GM12878 (cell line): ENCODE measurements around the gene TTC23. TPM values are rescaled to one million over a fixed set of nuclear protein-coding genes. Genes with fewer than 3 reads are reported as not detected.

ENCODE experiments used
- ATAC-seq: fragments of 200-7000 bp; cut with Tn5 transposase; 3 replicates; pipeline ENCODE4 v1.9.1; 2020; ENCODE audit warnings: mild to moderate bottlenecking, moderate library complexity
- BruUV-seq: library from RNA; stranded (reverse); fragments of 400-500 nt; replicated peaks from 2 replicates; lab custom pipeline; 2021; lab: Mats Ljungman, UMichigan
- CTCF ChIA-PET: fragments of 300-600 bp; sonication (Branson Sonifier 250); formaldehyde crosslinking; extraction: SDS; loops from one replicate; lab custom pipeline; 2021; ENCODE audit warnings: inconsistent platforms; lab: Yijun Ruan, JAX
- POLR2A ChIA-PET: fragments of 350-600 bp; formaldehyde crosslinking; extraction: SDS; loops from one replicate; lab custom pipeline; 2021; ENCODE audit warnings: inconsistent platforms; lab: Charles Lee
- RAD21 ChIA-PET: fragments of 300-600 bp; sonication (Branson Sonifier 250); formaldehyde crosslinking; loops from one replicate; lab custom pipeline; 2023; ENCODE audit warnings: antibody characterized with exemption; ENCODE audit not compliant: unreplicated experiment; lab: Charles Lee
- SMC1A ChIA-PET: fragments of 300-600 bp; sonication (Branson Sonifier 250); formaldehyde crosslinking; loops from one replicate; lab custom pipeline; 2023; ENCODE audit not compliant: unreplicated experiment, uncharacterized antibody; lab: Charles Lee
- DNase-seq: peaks from one replicate; pipeline ENCODE4 v3.0.0-alpha.2; 2011; ENCODE audit warnings: low read depth, low spot score
- FAIRE-seq: peaks from 3 replicates; lab custom pipeline; 2011; peaks lifted over from hg19 to GRCh38; lab: Jason Lieb, UNC
- H2AFZ ChIP-seq: 2 replicates; pipeline ENCODE4 v1.6.0; 2011; ENCODE audit warnings: low read depth, low read length, control low read depth; ENCODE audit not compliant: control insufficient read depth
- H3K27ac ChIP-seq: 2 replicates; pipeline ENCODE4 v1.5.1; 2011; ENCODE audit warnings: control low read depth; ENCODE audit not compliant: control insufficient read depth, insufficient read depth
- H3K27me3 ChIP-seq, 2 experiments: replicated peaks in 1 of 2; 2 replicates each; pipeline versions ENCODE4 v1.6.0 to v1.6.1; 2011; ENCODE audit warnings: low read length in 1 of 2; ENCODE audit not compliant: control insufficient read depth in 2 of 2, insufficient read depth in 2 of 2
- H3K36me3 ChIP-seq, 2 experiments: 2 replicates each; pipeline ENCODE4 v1.5.1; 2011; ENCODE audit warnings: low read length in 1 of 2; ENCODE audit not compliant: control insufficient read depth in 2 of 2, insufficient read depth in 2 of 2
- H3K4me1 ChIP-seq: 2 replicates; pipeline ENCODE4 v1.6.1; 2011; ENCODE audit warnings: mild to moderate bottlenecking, low read length, moderate library complexity, mixed read lengths; ENCODE audit not compliant: control insufficient read depth, insufficient read depth
- H3K4me2 ChIP-seq: 2 replicates; pipeline ENCODE4 v1.6.0; 2011; ENCODE audit warnings: control low read depth; ENCODE audit not compliant: control insufficient read depth, insufficient read depth
- H3K4me3 ChIP-seq: fragments of 200-600 bp; sonication (generic); 2 replicates; pipeline ENCODE4 v1.5.1; 2016
- H3K79me2 ChIP-seq: 2 replicates; pipeline ENCODE4 v1.6.0; 2011; ENCODE audit warnings: low read length; ENCODE audit not compliant: control insufficient read depth, insufficient read depth
- H3K9ac ChIP-seq: 2 replicates; pipeline ENCODE4 v1.8.0; 2011; ENCODE audit warnings: low read length, control low read depth, mixed read lengths; ENCODE audit not compliant: control insufficient read depth, insufficient read depth
- H3K9me3 ChIP-seq: replicated peaks from 3 replicates; pipeline ENCODE4 v1.5.1; 2011; ENCODE audit warnings: mild to moderate bottlenecking, low read length; ENCODE audit not compliant: control insufficient read depth, insufficient read depth
- H4K20me1 ChIP-seq: 2 replicates; pipeline ENCODE4 v1.6.0; 2011; ENCODE audit not compliant: control insufficient read depth, insufficient read depth
- ASH2L ChIP-seq: fragments of 300-600, 200-600 bp; sonication (generic); IDR thresholded peaks from 2 replicates; pipeline ENCODE4 v1.6.1; 2017; ENCODE audit warnings: low read depth, mild to moderate bottlenecking, borderline replicate concordance
- ATF7 ChIP-seq: fragments of 450-650 bp; IDR thresholded peaks from 2 replicates; pipeline ENCODE4 v1.6.1; 2016; ENCODE audit warnings: low read depth, mild to moderate bottlenecking
- BCL3 ChIP-seq: IDR thresholded peaks from 2 replicates; pipeline ENCODE4 v1.6.1; 2011; ENCODE audit warnings: borderline replicate concordance, low read depth, mild to moderate bottlenecking, moderate library complexity, low read length; ENCODE audit not compliant: insufficient read depth, poor library complexity, severe bottlenecking
- BHLHE40 ChIP-seq, 2 experiments: fragments of 450-650 bp in 1 of 2; IDR thresholded peaks; 2 replicates each; pipeline ENCODE4 v1.6.1; 2011 to 2017; ENCODE audit warnings: low read depth in 2 of 2, borderline replicate concordance in 1 of 2, improper control_type of control experiment in 1 of 2, low read length in 1 of 2, mild to moderate bottlenecking in 1 of 2
- BRCA1 ChIP-seq: IDR thresholded peaks from 2 replicates; pipeline ENCODE4 v1.6.1; 2011; ENCODE audit warnings: low read depth, low read length, improper control_type of control experiment
- CREB1 ChIP-seq: IDR thresholded peaks from 2 replicates; pipeline ENCODE4 v1.6.1; 2012; ENCODE audit warnings: low read depth, mild to moderate bottlenecking, inconsistent platforms
- E2F4 ChIP-seq: IDR thresholded peaks from 2 replicates; pipeline ENCODE4 v1.6.1; 2012; ENCODE audit warnings: low read depth, low read length, improper control_type of control experiment
- HDAC6 ChIP-seq: fragments of 200-600 bp; sonication (generic); IDR thresholded peaks from one replicate; pipeline ENCODE4 v1.8.0; 2017; ENCODE audit warnings: antibody characterized with exemption; ENCODE audit not compliant: unreplicated experiment
- IKZF1 ChIP-seq: fragments of 450-650 bp; conservative IDR thresholded peaks from 2 replicates; pipeline ENCODE4 v1.6.1; 2017; ENCODE audit warnings: antibody characterized with exemption, mild to moderate bottlenecking
- MAX ChIP-seq: IDR thresholded peaks from 2 replicates; pipeline ENCODE4 v1.6.1; 2012; ENCODE audit warnings: low read depth, low read length, improper control_type of control experiment
- POLR2AphosphoS2 ChIP-seq: IDR thresholded peaks from 2 replicates; pipeline ENCODE4 v1.6.1; 2011; ENCODE audit warnings: low read depth, mild to moderate bottlenecking, low read length, improper control_type of control experiment, moderate library complexity
- RAD21 ChIP-seq: IDR thresholded peaks from 2 replicates; pipeline ENCODE4 v1.6.1; 2011; ENCODE audit warnings: mild to moderate bottlenecking, low read depth, low read length, moderate library complexity; ENCODE audit not compliant: insufficient read depth
- RFX5 ChIP-seq: IDR thresholded peaks from 2 replicates; pipeline ENCODE4 v1.6.1; 2011; ENCODE audit warnings: low read depth, low read length, improper control_type of control experiment
- SMAD5 ChIP-seq: IDR thresholded peaks from 2 replicates; pipeline ENCODE4 v1.6.1; 2016; ENCODE audit warnings: antibody characterized with exemption, low read depth
- SPI1 ChIP-seq: IDR thresholded peaks from 2 replicates; pipeline ENCODE4 v1.6.1; 2011; ENCODE audit warnings: low read depth, mild to moderate bottlenecking, low read length, moderate library complexity, borderline replicate concordance; ENCODE audit not compliant: insufficient read depth
- TARDBP ChIP-seq: IDR thresholded peaks from 2 replicates; pipeline ENCODE4 v1.6.1; 2016; ENCODE audit warnings: borderline replicate concordance
- TCF7 ChIP-seq: IDR thresholded peaks from 2 replicates; pipeline ENCODE4 v1.6.1; 2014; ENCODE audit warnings: antibody characterized with exemption, borderline replicate concordance
- ZNF207 ChIP-seq: fragments of 450-650 bp; IDR thresholded peaks from 2 replicates; pipeline ENCODE4 v1.6.1; 2014; ENCODE audit warnings: antibody characterized with exemption, mild to moderate bottlenecking, borderline replicate concordance
- ZSCAN29 ChIP-seq: fragments of 450-650 bp; IDR thresholded peaks from 2 replicates; pipeline ENCODE4 v1.6.1; 2017; ENCODE audit warnings: mild to moderate bottlenecking, moderate library complexity
- in situ Hi-C: fragments of 300-500 bp; cut with MboI; formaldehyde crosslinking; loops from 9 replicates; pipeline ENCODE4 v1.14.3; 2018; ENCODE audit warnings: mixed read lengths
- intact Hi-C: fragments of 100-400 bp; cut with micrococcal nuclease; formaldehyde crosslinking; loops from one replicate; pipeline ENCODE4 v1.14.2; 2022; ENCODE audit not compliant: unreplicated experiment
- polyA plus RNA-seq, 11 experiments: library from polyadenylated mRNA; depleted of rRNA in 4 of 11; unstranded in 6 of 11; stranded (reverse) in 5 of 11; fragments of >200 nt; fragmentation: Nextera tagmentation in 4 of 11; fragmentation: Illumina TruSeq in 1 of 11; extraction: Ambion mirVana in 4 of 11; extraction: Trizol in 1 of 11; gene quantifications; 1 replicate in 1 of 11; 2 replicates in 10 of 11; pipeline versions ENCODE4 v1.2.1 to v1.2.3, GENCODE V29; 2011 to 2016; ENCODE audit warnings: inconsistent platforms in 2 of 11, missing spikeins in 2 of 11, low read depth in 1 of 11
- total RNA-seq, 4 experiments: library from RNA; depleted of rRNA in 3 of 4; stranded (reverse); fragments of >200 nt in 3 of 4; fragmentation: Illumina TruSeq in 1 of 4; extraction: Trizol in 1 of 4; gene quantifications; 2 replicates each; pipeline versions ENCODE4 v1.2.1 to v1.2.3, GENCODE V29; 2013 to 2021
- TF ChIP-seq, protein P1 (sequence below): fragments of 450-650 bp; IDR thresholded peaks from 2 replicates; pipeline ENCODE4 v1.6.1; 2018; ENCODE audit warnings: mild to moderate bottlenecking, low read depth, moderate library complexity; ENCODE audit not compliant: partially characterized antibody

TTC23 gene
- total and polyA plus RNA-seq, 10 of the 15 experiments (the other 5 are each of a cell fraction or from before 2014, with no cell fraction given), result 1.2 to 9.0 (median 6.5) TPM

- SMC1A ChIA-PET, result interaction anchor here (1.5 kb wide), 1 partner anchor 9 kb away, joined by 8 read pairs; no protein-coding TSS in a partner anchor
- BruUV-seq, result no TSS peak
- Histone ChIP-seq H3K27me3 (no peaks in the 10 kb centered on the region), H3K36me3 (no peaks in the 10 kb centered on the region; a peak in 1 of 4 replicates), H3K27ac (no peak overlapping the region), H3K79me2 (no peaks in the 10 kb centered on the region), H2AFZ (no peak overlapping the region), H3K4me2 (no peak overlapping the region), H3K4me1 (no peaks in the 10 kb centered on the region), H3K9me3 (peaks cover 5% of the 10 kb centered on the region; the same call in 2 of the 3 replicates), H4K20me1 (no peaks in the 10 kb centered on the region), H3K4me3 (no peak overlapping the region), H3K9ac (no peak overlapping the region)
- ATAC-seq, result no peak
- no peak for FAIRE-seq
- RAD21 ChIA-PET, result interaction anchor here (1.9 to 2.3 kb wide), 2 partner anchors 24 to 408 kb away, joined by 4 to 11 read pairs; no protein-coding TSS in a partner anchor
- in situ Hi-C loops (no loop called here), intact Hi-C loops (no loop called here)
- POLR2A ChIA-PET, result interaction anchor here (1.8 kb wide), 1 partner anchor 18 kb away, joined by 4 read pairs; no protein-coding TSS in a partner anchor
- TF ChIP-seq RFX5 (no peak), TCF7 (no peak), CREB1 (no peak), SPI1 (no peak), MAX (no peak), RAD21 (no peak), POLR2AphosphoS2 (no peak), BCL3 (no peak), BRCA1 (no peak), ZSCAN29 (no peak), TARDBP (no peak), ATF7 (no peak), BHLHE40 (IDR thresholded peaks at IDR 0.05; ENCODE audit: borderline replicate concordance in 1 of 2, low read depth in 2 of 2, low read length in 1 of 2) (no peak), IKZF1 (no peak), SMAD5 (no peak), ASH2L (no peak), E2F4 (no peak), ZNF207 (no peak), HDAC6 (no peak)
- TF ChIP-seq, protein P1, sequence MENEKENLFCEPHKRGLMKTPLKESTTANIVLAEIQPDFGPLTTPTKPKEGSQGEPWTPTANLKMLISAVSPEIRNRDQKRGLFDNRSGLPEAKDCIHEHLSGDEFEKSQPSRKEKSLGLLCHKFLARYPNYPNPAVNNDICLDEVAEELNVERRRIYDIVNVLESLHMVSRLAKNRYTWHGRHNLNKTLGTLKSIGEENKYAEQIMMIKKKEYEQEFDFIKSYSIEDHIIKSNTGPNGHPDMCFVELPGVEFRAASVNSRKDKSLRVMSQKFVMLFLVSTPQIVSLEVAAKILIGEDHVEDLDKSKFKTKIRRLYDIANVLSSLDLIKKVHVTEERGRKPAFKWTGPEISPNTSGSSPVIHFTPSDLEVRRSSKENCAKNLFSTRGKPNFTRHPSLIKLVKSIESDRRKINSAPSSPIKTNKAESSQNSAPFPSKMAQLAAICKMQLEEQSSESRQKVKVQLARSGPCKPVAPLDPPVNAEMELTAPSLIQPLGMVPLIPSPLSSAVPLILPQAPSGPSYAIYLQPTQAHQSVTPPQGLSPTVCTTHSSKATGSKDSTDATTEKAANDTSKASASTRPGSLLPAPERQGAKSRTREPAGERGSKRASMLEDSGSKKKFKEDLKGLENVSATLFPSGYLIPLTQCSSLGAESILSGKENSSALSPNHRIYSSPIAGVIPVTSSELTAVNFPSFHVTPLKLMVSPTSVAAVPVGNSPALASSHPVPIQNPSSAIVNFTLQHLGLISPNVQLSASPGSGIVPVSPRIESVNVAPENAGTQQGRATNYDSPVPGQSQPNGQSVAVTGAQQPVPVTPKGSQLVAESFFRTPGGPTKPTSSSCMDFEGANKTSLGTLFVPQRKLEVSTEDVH, result no peak
- CTCF ChIA-PET, result interaction anchor here (1.0 to 1.2 kb wide), 2 partner anchors 9 to 14 kb away, joined by 3 to 4 read pairs; no protein-coding TSS in a partner anchor
- DNase-seq, result no peak
These were observed 46.5 kb upstream of the TTC23 start for GRCh38 chr15:99295840-99296239.
